Tibial artery (tissue), 4 donors: Measurements from ENCODE around the gene PPP4R3A.

Experiments used
- DNase-seq, 2 donors: peaks; one replicate each; pipeline ENCODE4 v3.0.0-alpha.2; 2019
- H3K27ac ChIP-seq, 2 donors: fragments of 200-600 bp; sonication (generic) in 1 of 2; 1 replicate in 1 of 2; 2 replicates in 1 of 2; pipeline ENCODE4 v1.5.1; 2018 to 2019; ENCODE audit warnings: mild to moderate bottlenecking in 1 of 2
- H3K27me3 ChIP-seq, 2 donors: fragments of 200-600 bp; sonication (generic) in 1 of 2; one replicate each; pipeline versions ENCODE4 v1.5.1 to v1.6.0; 2016 to 2019
- H3K36me3 ChIP-seq, 3 donors: fragments of 200-600 bp; sonication (generic) in 2 of 3; one replicate each; pipeline ENCODE4 v1.5.1; 2016 to 2019; ENCODE audit warnings: mild to moderate bottlenecking in 2 of 3
- H3K4me1 ChIP-seq, 4 donors: fragments of 200-600 bp; sonication (generic) in 2 of 4; 1 replicate in 3 of 4; 2 replicates in 1 of 4; pipeline ENCODE4 v1.5.1; 2016 to 2019
- H3K4me3 ChIP-seq, 2 donors: fragments of 200-600 bp; sonication (generic) in 1 of 2; 1 replicate in 1 of 2; 2 replicates in 1 of 2; pipeline ENCODE4 v1.5.1; 2018 to 2019; ENCODE audit warnings: mild to moderate bottlenecking in 2 of 2
- H3K9me3 ChIP-seq, 3 donors: fragments of 200-600 bp; sonication (generic) in 1 of 3; one replicate each; pipeline ENCODE4 v1.5.1; 2016 to 2019
- CTCF ChIP-seq, 2 experiments: fragments of 200-600 bp in 1 of 2; fragments of 450-650 bp in 1 of 2; IDR thresholded peaks; one replicate each; pipeline ENCODE4 v1.5.1; 2017 to 2019; ENCODE audit warnings: antibody characterized with exemption in 2 of 2, mild to moderate bottlenecking in 1 of 2, moderate library complexity in 1 of 2
- intact Hi-C: fragments of 100-400 bp; cut with DNase I; formaldehyde crosslinking; loops from one replicate; pipeline ENCODE4 v1.15.0; 2023; ENCODE audit warnings: low total_unique reads

PPP4R3A gene

GRCh38 chr14:91510171-91511042 is at the start of gene PPP4R3A:
PPP4R3A (minus strand) TSS chr14:91510310; CDS start chr14:91509647, 663 bp downstream.
- Histone ChIP-seq H3K4me3 (peak within 1 kb of the TSS; percentile 86 to 100), H3K36me3 (no peaks in the 10 kb centered on the region), H3K4me1 (peaks cover 0 to 35% (median 18%) of the 10 kb centered on the region in 4 donors), H3K9me3 (no peaks in the 10 kb centered on the region), H3K27me3 (peaks cover 0 to 5% of the 10 kb centered on the region in 2 donors), H3K27ac (peak within 1 kb of the TSS; percentile 98 to 99)
- TF ChIP-seq CTCF (IDR thresholded peaks at IDR 0.05), result no peak
- intact Hi-C loops, result no loop called here
- DNase-seq, result peak; percentile 90 to 96

- H3K27ac ChIP-seq, result no peak overlapping the region
- intact Hi-C loops, result no loop called here
- H3K27me3 ChIP-seq, result no peaks in the 10 kb centered on the region
Measured at GRCh38 chr14:91555531-91555930, 45.4 kb upstream of the PPP4R3A start.

GRCh38 chr14:91554535-91555332 is 44.6 kb upstream of the PPP4R3A start:
- Histone ChIP-seq H3K27ac (no peak overlapping the region), H3K9me3 (no peaks in the 10 kb centered on the region), H3K4me1 (no peaks in the 10 kb centered on the region), H3K27me3 (no peaks in the 10 kb centered on the region), H3K36me3 (no peaks in the 10 kb centered on the region), H3K4me3 (no peak overlapping the region)
- DNase-seq, result no peak
- intact Hi-C loops, result no loop called here
- TF ChIP-seq CTCF (IDR thresholded peaks at IDR 0.05), result no peak

More at GRCh38 chr14:91555531-91555930, 45.4 kb upstream of the PPP4R3A start:
- TF ChIP-seq CTCF (IDR thresholded peaks at IDR 0.05), result no peak
- Histone ChIP-seq H3K9me3 (no peaks in the 10 kb centered on the region), H3K36me3 (no peaks in the 10 kb centered on the region), H3K4me3 (no peak overlapping the region), H3K4me1 (no peaks in the 10 kb centered on the region)
- no peak for DNase-seq

GRCh38 chr14:91548108-91548507 is 38.0 kb upstream of the PPP4R3A start:
- H3K9me3 ChIP-seq, result peaks cover 0 to 3% (median 0%) of the 10 kb centered on the region in 3 donors
- intact Hi-C loops, result no loop called here
- H3K4me3 ChIP-seq, result no peak overlapping the region
- TF ChIP-seq CTCF (IDR thresholded peaks at IDR 0.05), result no peak
- no peaks in the 10 kb centered on the region for H3K4me1 ChIP-seq
- DNase-seq, result no peak
- no peaks in the 10 kb centered on the region for H3K36me3 ChIP-seq
- no peak overlapping the region for H3K27ac ChIP-seq
- H3K27me3 ChIP-seq, result no peaks in the 10 kb centered on the region

- H3K9me3 ChIP-seq, result peaks cover 0 to 11% (median 0%) of the 10 kb centered on the region in 3 donors
- no peak for TF ChIP-seq CTCF (IDR thresholded peaks at IDR 0.05)
- no peaks in the 10 kb centered on the region for H3K36me3 ChIP-seq
- H3K27me3 ChIP-seq, result no peaks in the 10 kb centered on the region
- H3K27ac ChIP-seq, result no peak overlapping the region
- H3K4me3 ChIP-seq, result no peak overlapping the region
- H3K4me1 ChIP-seq, result no peaks in the 10 kb centered on the region
- intact Hi-C loops, result no loop called here
- DNase-seq, result no peak
Measured at GRCh38 chr14:91545946-91546716, 36.0 kb upstream of the PPP4R3A start.
